GM19351 (cell line): ENCODE measurements around the gene VASN.

Source experiments
- ATAC-seq: cut with Tn5 transposase; IDR thresholded peaks from one replicate; pipeline ENCODE4 v1.9.1; 2021; ENCODE audit warnings: mild to moderate bottlenecking, moderate library complexity; ENCODE audit not compliant: unreplicated experiment

VASN gene

GRCh38 chr16:4351880-4352279 is 19.8 kb upstream of the VASN start:
- no peak for ATAC-seq

DNA sequence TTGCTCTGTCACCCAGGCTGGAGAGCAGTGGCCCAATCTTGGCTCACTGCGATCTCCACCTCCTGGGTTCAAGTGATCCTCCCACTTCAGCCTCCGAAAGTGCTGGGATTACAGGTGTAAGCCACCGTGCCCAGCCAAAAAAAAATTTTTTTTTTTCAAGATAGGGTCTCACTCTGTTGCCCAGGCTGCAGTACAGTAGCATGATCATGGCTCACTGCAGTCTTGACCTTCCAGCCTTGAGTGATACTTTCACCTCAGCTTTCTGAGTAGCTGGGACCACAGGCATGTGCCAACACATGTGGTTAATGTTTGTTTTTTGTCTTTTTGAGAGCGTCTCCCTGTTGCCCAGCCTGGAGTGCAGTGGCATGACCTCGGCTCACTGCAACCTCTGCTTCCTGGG is 18.8 kb upstream of the VASN start:
- ATAC-seq = no peak

DNA sequence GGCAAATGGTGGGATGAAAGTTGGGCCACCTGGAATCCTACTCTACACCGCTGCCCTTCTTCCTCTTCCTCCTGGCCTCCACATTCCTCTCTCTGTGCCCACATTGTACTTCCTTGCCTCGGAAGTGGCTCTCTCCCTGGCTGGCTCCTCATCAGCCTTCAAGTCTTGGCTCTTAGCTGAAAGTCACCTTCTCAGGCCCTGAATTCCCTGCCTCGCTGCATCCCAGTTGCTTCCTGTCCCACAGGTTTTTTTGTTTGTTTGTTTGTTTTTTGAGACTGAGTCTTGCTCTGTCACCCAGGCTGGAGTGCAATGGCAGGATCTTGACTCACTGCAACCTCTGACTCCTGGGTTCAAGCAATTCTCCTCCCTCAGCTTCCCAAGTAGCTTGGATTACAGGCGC is 18.0 kb upstream of the VASN start:
- no peak for ATAC-seq

DNA sequence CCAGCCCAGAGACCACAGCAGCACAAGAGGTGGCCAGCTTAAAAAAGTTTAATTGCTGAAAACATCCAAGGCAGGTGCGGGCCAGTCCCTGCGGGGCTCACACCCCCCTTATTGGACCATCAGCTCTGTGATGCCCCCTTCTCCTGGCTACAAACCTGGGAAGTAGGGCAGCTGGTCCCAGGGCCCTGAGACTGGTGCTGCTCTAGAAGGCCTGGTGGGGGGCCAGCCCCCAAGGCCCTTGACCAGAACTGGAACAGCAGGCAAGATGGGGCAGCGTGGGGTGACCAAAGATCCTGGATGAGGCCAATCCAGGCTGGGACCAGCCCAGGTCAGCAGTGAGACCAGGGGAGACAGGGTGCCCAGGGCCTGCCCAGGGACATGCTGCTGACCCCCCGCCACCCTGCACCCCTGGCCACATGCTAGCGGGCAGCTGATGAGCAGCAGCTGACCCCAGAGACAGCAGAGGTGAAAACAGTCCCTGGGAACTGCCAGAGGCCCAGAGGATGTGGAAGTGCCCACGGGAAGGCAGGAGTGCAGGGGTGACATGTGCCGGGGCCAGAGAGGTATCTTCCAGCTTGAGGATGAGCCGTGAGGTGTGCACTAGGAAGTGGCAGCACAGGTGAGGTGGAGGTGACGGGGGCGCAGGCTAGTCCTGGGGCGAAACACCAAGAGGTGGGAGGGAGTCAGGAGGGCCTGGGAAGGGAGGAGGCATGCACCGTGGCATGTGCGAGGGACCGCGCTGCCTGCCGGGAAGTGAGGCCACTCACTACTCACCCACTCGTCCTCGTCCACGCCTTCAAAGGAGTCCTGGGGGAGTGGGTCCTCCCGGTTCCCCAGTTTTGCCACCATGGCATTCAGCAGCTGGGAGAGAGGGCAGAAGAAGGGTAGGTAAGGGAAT is 16.9 kb upstream of the VASN start:
- no peak for ATAC-seq

- ATAC-seq = no peak
Measured at GRCh38 chr16:4356820-4357219, 14.8 kb upstream of the VASN start.

- ATAC-seq = no peak
Measured at GRCh38 chr16:4358236-4358635, 13.4 kb upstream of the VASN start.

GRCh38 chr16:4358831-4359561 is 12.7 kb upstream of the VASN start:
- no peak for ATAC-seq

DNA sequence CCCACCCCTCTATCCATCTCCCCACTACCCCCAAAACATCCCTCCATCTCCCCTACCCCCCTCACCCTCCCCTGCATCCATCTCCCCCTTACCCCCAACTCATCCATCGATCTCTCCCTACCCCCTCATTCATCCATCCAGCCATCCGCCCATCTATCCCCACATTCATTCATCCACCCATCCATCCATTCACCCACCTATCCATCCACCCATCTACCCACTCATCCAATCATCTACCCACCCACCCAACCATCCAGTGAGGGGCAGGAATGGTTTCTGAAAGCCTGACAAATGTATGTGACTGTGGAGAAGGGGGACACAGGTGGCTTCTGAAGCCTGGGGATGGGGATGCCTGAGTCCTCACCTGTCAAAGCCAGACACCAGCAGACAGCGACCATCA is 11.7 kb upstream of the VASN start:
- ATAC-seq = no peak

DNA sequence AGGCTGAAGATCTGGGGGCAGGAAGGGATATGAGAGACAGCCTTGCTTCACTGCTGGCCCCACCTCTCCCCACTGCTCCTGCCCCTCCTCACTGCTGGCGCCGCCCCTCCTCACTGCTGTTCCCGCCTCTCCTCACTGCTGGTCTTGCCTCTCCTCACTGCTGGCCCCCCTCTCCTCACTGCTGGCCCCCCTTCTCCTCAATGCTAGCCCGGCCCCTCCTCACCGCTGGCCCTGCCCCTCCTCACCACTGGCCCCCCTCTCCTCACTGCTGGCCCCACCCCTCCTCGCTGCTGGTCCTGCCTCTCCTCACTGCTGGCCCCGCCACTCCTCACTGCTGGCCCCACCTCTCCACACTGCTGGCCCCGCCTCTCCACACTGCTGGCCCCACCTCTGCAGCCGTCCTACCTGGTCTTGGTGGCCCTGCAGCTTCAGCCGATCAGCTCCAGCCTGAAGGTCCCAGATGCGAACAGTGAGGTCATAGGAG is 11.1 kb upstream of the VASN start:
- ATAC-seq = no peak

- ATAC-seq = no peak
Measured at GRCh38 chr16:4361033-4361943, 10.4 kb upstream of the VASN start.

DNA sequence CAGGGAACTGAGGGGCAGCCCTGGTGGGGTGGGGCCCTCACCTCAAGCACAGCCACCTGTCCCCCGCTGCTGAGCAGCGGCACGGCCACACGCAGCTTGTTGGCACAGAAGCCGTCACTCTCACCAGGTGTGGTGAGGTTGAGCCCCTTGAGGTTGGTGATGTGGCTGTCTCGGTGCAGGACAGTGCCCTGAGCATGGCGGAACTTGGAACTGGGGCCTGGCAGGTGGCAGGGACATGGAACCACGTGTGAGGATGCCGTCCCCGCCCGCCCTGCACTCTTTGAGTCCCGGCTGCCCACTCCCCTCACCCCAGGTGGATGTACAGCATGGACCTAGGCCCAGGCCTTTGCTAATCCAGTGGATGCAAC is 9.7 kb upstream of the VASN start:
- no peak for ATAC-seq

DNA sequence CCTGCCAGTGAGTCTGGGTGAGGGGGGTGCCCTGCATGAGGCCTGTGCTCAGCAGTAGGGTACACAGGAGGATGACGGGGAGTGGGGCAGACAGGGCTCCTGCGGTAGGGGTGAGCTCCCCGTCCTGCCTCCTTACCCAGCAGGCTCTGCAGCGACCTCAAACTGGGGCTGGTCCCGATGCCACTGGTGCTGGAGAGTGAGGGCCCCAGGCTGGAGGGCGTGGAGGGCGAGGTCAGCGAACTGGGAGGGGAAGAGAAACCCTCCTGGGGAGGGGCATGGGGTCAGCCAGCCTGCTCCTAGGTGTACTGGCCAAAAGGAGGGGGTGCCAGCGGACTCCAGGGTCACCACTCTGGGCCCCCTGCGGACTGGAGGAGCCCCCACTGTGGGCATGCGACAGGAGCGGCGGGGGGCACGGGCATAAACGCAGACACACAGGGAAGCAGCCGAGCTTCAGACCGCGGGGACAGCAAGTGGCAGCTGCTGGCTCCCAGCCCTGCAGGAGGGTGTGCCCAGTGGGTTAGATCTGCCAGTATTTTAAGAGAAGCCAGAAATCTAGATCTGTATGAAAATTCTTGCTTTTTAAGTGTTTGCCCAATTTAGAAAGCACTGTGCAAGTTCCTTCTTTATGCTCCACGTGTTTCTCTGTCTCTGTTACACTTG is 9.0 kb upstream of the VASN start:
- ATAC-seq = no peak

GRCh38 chr16:4364196-4365013 is 7.2 kb upstream of the VASN start:
- ATAC-seq = no peak

GRCh38 chr16:4365014-4365406 is 6.6 kb upstream of the VASN start:
- no peak for ATAC-seq

DNA sequence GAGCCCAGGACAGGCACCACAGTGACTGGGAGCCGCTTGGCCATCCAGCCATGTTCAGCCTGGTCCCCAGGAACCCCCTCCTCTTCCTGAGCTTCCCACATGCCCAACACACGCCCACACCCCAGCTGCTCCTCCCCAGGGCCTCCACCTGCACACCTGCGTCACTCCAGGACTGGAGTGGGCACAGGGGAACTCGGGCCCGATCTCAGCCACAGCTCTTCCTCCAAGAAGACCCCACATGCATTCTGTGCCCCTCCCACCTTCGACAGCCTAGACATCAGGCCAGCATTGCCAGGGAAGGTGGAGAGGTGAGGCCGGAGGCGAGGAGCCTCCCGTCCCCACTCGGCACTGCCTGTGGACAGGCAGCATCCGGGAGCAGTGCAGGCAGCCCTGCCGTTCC is 6.0 kb upstream of the VASN start:
- no peak for ATAC-seq

- ATAC-seq = no peak
Measured at GRCh38 chr16:4366016-4366415, 5.6 kb upstream of the VASN start.

DNA sequence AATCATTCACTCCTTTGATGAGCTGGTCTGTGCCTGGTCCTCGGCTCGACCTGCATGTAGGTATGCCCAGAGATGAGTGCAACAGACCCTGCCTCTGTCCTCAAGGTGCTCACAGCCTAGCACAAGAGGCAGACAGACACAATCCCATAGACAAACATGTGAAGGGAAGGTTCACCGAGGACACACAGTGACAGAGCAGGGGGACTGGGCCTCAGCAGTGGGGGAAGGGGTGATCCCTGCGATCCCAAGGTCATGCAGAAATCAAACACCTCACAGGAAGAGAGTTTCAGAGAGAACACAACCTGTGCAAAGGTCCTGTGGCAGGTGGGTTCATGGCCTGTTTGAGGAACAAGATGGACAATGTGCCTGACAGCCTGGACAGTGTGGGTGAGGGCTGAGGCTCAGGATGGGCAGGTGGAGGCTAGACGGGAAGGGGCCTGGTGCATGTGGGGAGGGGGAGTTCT is 4.2 kb upstream of the VASN start:
- no peak for ATAC-seq

GRCh38 chr16:4369007-4369733 is 2.5 kb upstream of the VASN start:
- ATAC-seq = no peak

DNA sequence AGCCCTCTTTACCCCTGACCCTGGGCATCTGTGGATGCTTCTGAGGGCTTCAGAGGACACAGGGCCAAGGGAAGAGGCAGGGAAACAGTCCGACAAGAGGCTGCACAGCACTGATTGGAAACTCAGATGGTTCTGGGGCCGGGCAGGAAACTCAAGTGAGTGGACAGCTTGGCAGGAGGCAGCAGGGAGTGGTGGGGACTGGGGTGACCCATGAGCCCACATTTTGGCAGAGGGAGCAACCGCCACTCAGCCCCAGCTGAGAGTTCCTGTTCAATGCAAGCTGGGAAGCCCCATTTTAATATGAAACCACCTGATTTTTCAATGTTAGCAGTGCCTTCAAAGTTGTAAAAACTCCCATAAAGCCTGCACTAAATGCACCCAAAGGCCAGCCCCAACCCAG is 1.5 kb upstream of the VASN start:
- ATAC-seq = no peak
